AG09319 (cell line): ENCODE measurements around the gene PRAMEF20.
"Not testable (repeated sequence)": the region's sequence is repeated elsewhere in the genome, so short reads cannot be mapped to it uniquely, and the experiment has no call there.

Experiments
- DNase-seq: peaks from one replicate; pipeline ENCODE4 v3.0.0-alpha.2; 2010; ENCODE audit warnings: low read depth; ENCODE audit errors: extremely low read depth
- CTCF ChIP-seq: IDR thresholded peaks from 2 replicates; pipeline ENCODE4 v1.5.1; 2011; ENCODE audit warnings: low read depth, mild to moderate bottlenecking, inconsistent platforms, low read length, moderate library complexity

Gene PRAMEF20

GRCh38 chr1:13435458-13435857 is 25.2 kb downstream of the PRAMEF20 start:
- no peak for DNase-seq
- TF ChIP-seq CTCF: no peak

- DNase-seq: not testable (repeated sequence)
Measured at GRCh38 chr1:13439104-13439783, 29.0 kb downstream of the PRAMEF20 start.

- no peak for DNase-seq
- TF ChIP-seq CTCF: no peak
Measured at GRCh38 chr1:13443335-13443979, 33.2 kb downstream of the PRAMEF20 start.

- no peak for DNase-seq
- TF ChIP-seq CTCF: no peak
Measured at GRCh38 chr1:13450204-13450603, 40.0 kb downstream of the PRAMEF20 start.

GRCh38 chr1:13451399-13451965 is 41.2 kb downstream of the PRAMEF20 start:
- no peak for TF ChIP-seq CTCF
- DNase-seq: no peak

- no peak for DNase-seq
- TF ChIP-seq CTCF: no peak
Measured at GRCh38 chr1:13456904-13457532, 46.8 kb downstream of the PRAMEF20 start.

GRCh38 chr1:13461977-13462376 is 51.7 kb downstream of the PRAMEF20 start:
- TF ChIP-seq CTCF: no peak
- no peak for DNase-seq
